Erythroblast (primary cell): ENCODE results near the gene INTS6.

Experiments
- GATA1 ChIP-seq: IDR thresholded peaks from 2 replicates; pipeline ENCODE4 v1.6.1; 2011; ENCODE audit warnings: low read depth, mild to moderate bottlenecking, control low read depth, low read length, moderate library complexity
- POLR2A ChIP-seq: IDR thresholded peaks from 2 replicates; pipeline ENCODE4 v1.6.1; 2011; ENCODE audit warnings: mild to moderate bottlenecking, low read length

DNA sequence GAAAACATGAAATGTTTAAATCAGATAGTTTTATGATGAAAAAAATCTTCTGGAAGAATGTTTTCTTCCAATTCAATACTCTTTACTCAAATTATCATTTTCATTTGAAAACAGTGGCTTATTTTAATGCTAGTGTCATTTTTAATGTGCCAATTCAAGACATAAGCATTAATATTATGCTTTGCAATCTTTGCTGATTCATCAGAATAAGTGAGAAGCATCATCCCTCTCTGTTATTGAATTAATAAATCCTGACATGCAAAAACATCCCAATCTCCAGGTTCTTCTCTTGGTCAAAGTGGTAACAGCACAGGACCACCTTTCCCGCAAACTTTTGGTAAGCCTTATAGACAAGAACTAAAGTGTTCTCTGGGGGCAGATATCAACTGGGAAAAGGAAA is 3.8 kb downstream of the INTS6 start:
- TF ChIP-seq POLR2A: no peak
- no peak for TF ChIP-seq GATA1
